ENCODE data around the gene TMEM121.

The TMEM121 gene

DNA sequence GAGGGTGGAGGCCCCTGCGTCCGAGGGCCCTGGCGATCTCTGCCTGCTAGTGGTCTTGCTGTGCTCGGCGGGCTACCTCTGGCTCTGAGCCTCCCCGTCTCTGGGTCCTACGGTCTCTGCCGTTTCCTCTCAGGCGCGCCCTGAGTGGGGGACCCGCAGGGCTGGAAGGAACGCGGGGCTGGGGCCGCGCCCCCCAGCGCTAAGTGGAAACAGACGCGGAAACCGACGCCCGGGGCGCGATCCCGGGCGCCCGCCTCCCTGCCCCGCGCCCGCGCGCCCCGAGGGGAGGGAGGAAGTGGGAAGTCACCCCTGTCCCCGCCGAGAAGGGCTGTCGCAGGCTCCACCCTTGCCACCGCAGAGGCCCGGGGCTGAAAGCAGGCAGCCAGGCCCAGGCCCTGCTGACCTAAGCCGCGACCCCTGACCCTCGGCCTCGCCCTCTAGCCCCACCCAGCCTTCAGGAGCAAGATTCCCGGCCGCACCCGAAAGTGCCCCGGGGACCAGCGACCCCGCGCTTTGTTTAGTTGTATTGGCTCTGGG, 38.9 kb upstream of the TMEM121 start:
- DNase-seq (ENCODE audit: low spot score) = no peak

DNA sequence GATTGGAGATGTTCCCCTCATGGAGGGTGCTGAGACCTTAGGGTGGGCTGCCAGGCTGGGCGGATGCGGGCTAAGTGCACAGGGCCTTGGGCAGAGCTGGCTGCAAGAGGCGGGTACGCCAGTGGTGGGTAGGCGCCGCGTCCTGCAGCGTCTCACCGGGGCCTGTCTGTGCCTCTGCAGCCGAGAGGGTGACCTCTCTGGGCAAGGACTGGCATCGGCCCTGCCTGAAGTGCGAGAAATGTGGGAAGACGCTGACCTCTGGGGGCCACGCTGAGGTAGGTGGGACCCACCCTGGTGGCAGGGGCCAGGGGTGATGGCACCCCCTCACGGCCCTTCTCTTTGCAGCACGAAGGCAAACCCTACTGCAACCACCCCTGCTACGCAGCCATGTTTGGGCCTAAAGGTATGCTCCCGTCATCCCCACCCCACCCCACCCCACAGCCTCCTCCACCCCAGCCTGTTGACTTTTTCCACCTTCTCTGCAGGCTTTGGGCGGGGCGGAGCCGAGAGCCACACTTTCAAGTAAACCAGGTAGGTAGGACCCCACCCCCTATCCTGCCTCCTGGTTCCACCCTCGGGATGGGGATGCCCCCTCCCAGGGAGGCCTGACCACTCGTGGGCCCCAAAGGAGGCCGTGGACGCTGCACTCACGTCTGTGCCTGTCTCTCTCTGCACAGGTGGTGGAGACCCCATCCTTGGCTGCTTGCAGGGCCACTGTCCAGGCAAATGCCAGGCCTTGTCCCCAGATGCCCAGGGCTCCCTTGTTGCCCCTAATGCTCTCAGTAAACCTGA, 38.2 kb upstream of the TMEM121 start:
- DNase-seq (ENCODE audit: low spot score) = no peak

DNA sequence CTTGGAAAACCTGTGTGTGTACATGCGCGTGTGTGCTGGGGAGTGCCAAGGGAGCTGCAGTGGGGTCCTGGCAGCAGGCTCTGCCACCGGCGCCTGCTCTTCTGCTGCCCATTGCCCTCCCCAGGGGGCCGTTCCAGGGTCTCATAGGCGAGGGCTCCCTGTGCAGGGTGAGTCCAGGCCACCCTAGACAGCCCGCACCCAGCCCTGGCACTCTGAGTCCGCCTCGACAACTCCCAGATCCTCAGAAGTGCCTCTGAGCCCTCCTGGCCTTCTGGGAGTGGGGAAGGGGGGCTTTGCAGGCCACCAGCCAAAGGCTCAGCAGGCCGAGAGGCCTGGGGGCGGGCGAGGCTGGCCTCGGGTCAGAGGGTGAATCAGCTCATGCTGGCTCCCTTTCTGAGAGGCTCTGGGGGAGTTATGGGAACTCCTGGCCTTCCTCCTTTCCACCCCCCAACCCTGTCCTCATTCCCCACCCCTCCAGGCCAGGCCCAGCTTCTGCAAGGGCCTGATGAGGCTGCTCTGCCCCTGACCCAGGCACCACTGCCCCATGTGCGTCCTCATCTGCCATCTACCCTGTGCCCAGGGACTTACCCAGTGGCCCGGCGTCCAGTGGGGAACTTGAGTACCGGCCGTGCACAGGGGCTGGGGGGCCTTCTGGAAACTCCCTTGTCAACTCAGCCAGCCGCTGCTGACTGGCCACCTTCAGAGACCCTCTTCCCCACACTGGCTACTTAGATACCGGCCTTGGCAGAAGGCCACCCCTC, 37.4 kb upstream of the TMEM121 start:
- no peak for DNase-seq (ENCODE audit: low spot score)

DNA sequence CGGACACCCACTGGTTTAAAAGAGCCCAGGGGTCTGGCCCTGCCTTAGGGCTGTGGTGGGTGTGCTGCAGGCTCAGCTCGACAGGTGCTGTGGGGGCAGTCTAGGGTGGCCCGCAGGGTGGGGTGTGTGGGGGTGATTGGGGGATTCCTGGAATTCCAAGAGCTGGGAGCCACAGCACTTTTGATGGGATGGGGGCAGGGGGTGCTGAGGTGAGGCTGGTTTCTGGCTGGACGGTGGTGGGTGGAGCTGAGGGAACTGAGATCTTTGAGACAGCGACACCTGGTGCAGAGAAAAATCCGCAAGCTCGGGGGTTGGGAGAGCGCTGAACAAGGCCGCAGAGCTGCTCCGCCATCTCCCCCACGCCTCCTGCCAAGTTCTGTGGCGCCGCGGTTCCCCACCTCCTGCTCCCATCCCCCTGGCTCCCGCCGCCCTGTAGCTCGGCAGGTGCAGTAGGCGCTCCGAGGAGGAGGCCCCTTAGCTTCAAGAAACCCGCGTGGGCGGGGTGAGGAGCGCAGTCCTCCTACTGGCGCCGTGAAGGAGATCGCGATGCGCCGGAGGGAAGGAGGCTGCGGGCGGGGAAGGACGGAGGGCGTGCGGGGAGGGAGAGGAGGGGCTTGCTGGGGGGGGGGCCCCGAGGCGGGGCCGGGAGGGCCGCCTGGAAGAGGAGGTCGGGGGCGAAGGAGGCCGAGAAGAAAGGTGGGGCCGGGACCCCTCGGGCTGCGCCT, 36.7 kb upstream of the TMEM121 start:
- DNase-seq (ENCODE audit: low spot score) = no peak

DNA sequence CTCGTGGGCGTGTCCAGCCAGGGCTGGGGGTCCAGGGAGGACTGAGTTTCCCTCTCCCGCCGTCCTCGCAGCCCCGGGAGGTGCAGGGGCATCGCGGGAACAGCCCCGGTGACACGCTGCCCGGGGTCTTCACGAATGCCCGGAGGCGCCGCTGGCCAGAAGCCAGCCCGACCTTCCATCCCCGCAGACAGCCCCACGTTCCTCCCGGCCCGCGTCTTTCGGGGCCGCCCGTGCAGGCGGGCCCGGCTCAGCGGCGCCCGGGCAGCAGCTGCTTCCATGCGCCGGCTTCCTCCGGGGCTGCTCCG, 36.2 kb upstream of the TMEM121 start:
- no peak for DNase-seq (ENCODE audit: low spot score)

DNA sequence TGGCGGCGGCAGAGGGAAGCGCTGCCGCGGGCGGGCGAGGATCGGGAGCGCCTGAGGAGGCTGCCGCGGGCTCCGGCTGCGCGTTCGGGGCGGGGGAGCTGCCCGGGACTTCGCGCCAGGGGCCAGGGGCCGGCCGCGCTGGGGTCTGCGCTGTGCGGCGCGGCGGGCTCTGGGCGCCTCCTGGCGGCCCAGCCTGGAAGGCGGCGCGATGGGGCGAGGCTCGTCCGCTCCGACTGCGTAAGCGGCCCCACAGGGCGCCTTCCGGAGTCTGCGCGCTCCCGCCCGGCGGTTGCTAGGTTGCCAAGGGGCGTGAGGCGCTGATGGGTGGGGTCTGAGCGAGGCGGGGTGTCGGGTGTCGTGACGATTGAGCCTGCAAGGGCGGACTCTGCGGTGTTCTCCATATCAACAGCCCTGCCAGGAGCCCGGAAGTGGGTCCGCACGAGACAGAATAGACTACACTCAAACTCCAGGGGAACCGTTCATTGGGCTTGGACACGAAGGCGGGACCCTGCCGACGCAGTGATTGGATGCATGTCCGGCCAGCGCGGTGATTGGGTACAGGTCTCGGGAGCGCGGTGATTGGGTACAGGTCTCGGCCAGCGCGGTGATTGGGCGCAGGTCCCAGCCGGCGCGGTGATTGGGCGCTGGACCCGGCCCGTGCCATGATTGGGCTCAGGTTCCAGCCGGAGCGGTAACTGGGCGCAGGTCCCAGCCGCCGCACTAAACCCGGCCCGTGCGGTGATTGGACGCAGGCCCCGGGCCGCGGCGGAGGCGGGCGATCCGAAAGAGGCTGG, 35.6 kb upstream of the TMEM121 start, which contains the start of gene TEDC1:
TSS of gene TEDC1 (plus strand) at position 675 of the 794 bp plus-strand sequence. CDS start 130 bp downstream, outside the sequence.
- peak; percentile 93 for DNase-seq (ENCODE audit: low spot score)

DNA sequence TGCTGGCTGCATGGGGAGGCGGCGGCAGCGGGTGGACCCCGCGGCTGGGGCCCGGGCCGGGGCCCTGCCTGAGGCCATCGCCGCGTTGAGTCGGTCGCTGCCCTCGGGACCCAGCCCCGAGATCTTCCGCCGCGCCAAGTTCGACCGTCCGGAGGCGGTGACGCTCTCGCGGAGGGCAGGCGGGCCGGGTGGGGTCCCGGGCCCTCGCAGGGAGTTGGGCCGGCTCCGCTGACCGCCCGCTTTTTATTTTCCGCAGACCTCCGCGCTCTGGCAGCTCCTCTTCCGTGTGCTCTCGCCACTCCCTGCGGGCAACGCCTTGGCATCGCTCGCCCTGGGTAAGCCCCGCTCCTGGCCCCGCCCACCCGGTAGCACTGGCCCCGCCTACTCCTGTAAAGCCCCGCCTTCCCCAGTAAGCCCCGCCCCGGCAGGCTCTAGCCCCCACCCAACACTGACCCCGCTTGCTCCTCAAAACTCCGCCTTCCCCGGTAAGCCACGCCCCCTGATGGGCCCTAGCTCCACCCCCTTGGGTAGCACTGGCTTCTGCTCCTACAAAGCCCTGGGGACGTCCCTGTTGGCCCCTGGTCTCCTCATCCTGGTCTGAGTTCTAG, 34.9 kb upstream of the TMEM121 start:
- DNase-seq (ENCODE audit: low spot score) = peak; percentile 90

DNA sequence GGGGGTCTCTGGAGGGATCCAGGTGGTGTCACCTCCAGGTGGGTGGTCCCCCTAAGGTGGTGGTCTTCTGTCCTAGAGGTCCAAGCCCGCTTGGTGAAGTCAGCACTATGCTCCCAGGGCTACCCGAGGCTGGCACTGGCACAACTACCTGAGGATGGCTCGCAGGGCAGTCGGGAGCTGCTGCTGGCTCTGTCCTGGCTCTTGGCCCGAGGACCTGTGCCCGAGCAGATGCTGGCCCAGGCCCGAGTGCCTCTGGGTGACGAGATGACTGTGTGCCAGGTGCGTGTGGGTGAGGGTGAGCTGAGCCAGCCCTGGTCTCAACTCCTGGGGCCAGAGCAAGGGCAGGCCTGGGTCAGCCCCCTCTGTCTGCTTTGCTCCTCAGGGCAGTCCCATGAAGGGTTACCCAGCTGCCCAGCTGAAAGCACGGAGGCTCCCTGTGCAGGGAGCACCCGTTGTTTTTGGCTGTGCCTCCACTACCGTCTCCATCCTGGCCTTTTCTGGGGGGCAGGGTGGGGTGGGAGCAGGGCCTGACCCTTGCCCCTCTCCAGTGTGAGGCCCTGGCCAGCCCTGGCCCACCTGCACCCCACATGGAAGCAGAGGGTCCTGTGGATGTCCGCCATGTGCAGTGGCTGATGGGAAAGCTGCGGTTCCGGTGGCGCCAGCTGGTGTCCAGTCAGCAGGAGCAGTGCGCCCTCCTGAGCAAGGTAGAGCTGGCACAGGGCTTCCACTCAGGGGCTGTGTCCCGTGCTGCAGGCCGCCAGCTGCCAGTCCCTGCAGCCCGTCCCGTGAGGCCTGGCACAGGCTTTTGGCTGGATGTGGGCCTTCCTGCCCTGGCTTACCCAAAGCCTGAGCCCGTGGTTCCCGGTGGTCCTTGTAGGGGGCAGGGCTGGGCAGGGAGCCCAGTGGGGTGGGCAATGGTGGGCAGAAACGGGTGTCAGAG, 34.1 kb upstream of the TMEM121 start:
- no peak for DNase-seq (ENCODE audit: low spot score)

DNA sequence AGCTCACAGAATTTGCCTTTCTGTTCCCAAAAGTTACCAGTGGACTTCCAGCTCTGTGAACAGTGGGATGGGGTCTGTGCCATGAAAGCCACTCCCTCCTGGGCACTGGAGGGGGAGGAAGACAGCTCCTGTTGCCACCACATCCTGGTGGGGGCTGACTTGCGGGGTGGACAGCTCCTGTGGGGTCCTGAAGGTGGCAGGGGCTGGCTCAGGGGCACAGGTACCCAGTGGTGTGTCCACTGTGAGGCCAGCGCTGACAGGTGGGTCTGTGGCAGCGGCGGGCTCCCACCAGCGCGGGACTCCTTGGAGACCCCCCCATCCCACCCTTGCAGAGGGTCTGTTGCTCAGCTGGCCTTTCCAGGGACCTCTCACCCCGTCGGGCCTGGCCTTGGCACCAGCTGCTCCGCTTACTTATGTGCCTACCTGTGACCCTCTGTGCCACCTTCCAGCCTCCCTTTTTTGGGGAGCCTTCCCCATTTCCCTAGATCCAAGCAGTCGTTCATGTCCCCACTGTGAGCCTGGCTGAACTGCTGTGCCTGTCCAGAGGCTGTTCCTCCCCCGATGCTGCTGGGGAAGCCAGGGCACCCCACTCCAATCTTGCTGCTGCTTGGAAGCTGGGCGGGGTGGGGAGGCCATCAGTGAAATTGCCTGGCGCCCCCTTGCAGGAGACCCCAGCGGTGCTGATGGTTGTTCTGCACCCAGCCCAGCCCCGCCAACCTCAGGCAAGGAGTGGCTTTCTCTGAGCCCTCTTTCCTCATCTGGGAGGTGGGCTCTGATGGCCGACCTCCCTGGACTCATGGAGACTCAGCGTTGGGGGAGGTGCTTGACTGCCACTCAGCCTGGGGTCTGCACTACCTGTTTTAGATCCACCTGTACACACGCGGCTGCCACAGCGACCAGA, 33.2 kb upstream of the TMEM121 start:
- DNase-seq (ENCODE audit: low spot score) = no peak

DNA sequence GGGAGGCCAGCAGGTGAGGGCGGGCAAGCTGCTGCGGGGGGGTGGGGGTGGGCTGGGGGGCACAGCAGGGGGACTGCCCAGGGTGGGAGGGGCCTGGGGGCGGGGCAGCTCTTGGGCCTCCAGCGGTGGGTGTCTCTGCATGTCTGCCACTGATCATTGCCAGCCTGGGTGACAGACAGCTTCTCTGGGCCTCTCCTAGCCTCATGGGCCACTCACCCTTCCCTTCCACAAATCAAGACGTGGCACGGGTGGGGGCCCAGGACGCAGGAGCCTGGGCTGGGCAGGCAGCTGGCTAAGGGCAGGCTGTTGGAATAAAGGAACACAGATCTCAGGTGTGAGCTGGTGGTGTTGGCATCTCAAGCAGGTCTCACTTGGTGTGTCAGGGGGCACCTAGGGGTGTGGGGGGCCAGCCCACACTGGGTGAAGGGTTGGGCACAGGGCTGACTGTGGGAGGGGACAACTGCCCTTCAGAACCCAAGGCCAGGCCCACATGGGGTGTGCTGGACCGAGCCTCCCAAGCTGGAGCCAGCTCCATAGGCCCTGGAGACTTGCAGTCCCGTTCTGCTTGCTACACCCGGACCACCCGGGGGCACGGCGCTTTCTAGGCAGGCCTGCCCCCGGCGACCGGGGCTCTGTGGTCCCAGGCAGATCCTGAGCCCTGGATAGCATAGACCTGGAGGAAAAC, 32.3 kb upstream of the TMEM121 start:
- DNase-seq (ENCODE audit: low spot score) = no peak

DNA sequence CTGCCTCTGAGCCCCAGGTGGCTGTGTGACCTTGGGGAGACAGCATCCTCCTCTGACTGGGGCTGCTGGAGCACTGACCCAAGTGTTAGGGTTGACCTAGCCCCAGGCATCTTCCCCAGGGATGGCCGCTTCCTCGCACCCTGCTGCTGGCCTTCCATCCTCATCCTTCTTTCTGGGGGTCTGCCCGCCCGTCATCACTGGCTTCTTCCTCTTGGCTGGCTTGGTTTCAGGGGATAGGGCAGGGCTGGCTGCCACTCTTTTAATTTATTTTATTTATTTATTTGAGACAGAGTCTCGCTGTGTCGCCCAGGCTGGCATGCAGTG, 31.8 kb upstream of the TMEM121 start:
- no peak for DNase-seq (ENCODE audit: low spot score)

DNA sequence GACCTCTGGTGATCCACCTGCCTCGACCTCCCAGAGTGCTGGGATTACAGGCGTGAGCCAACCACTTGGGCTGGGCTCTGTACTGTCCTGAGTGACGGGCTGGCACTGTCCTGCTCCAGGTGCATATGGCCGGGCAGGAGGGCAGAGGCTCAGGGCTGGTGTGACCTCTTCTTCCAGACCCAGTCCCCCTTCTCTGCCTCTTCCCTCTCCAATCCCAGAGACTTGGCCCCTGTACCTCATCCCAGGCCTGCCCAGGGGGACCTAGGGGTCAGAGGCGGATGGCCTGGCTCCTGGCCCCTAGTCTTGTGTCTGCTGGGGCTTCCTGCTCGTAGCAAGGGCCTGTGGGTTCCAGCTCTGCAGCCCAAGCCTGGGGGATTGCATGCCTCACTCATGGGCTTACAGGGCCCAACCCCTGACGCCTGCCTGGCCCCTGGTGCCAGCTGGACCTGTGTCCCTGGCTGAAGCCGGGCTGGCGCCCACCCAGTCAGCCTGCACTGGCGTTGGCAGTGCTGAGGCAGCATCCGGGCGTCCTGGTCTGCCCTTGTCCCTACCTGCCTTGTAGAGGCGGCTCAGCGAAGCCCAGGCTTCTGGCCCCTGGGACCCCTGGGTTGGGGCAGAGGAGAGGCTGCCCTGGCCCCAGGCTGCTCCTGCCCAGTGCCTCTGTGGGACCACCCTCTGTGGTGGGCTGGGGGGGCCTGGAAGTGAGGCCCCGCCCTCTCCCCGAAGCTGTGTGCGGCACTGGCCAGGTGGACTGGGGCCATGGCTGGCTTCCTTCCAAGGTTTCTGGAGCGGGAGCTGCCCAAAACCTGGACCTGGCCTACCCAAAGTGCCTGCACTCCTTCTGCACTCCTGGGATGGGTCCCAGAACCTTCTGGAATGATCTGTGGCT, 31.0 kb upstream of the TMEM121 start:
- DNase-seq (ENCODE audit: low spot score) = no peak

DNA sequence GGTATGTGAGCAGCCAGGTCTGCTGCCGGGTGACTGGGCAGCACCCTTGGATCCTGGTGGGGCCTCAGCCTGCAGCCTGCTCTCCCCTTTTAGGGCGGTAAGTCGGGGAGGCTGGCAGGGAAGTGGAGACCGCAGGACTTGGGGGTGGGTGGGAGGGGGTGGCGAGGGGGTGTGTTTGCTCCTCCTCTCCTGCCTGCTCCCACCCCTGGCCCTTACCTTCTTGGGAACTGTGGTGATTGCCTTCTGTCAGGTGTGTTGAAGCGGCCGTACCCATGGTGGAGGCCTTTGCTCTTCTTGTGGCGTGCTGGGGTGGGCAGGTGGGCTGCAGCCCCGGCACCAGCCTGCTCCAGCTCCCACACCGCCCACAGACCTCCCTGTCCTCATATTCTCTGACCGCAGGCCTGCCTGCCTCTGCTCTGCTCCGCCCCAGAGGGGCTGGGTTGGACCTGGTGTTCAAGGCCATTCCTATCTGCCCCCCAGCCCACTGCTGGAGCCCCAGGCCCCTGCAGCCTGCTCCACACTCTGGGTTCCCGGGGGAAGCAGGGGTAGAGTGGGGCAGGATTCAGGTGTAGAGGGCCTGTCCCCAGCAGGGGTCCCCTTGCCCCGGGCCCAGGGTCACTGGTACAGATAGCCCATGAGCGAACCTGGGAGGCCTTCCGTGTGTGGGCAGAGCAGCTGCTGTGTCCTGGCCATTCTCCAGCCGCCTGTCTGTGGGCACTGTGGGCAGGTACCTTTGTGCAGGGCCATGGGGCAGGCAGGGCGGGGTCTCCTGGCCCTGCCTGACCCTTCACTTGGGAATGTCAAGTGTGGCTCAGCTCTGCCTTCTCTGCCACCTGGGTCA, 30.2 kb upstream of the TMEM121 start:
- no peak for DNase-seq (ENCODE audit: low spot score)

DNA sequence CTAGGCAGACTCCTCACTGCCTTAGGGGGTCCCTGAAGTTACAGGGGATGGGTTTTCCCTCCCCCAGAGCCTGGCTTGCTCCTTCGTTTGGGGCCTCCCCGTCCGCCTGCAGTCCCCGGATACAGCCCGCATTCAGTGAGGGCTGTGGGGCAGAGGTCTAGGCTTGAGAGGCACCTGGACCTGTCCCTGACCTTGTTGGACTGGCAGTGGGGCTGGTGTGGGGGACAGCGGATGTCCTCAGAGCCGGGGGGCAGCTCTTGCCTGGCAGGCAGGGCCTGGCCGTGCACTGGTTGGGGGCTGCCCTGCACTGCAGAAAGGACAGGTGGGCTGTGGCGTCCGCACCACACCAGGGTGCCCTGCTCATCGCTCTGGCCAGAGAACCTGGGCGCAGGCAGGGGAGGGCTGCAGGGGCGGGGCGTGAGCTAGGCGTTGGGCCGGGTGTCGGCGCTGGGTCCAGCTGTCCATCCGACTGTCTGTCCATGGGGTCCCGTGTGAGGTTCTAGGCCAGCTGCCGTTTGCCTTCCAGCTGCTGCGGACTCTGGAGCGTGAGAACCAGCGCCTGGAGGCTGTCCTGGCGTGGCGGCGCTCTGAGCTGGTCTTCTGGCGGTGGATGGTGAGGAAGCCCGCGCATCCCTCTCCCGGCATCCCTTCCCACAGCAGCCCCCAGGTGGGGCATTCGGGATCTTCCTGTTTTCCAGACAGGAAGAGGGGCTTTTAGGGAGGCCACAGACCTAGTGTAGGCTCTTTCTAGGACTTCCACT, 29.4 kb upstream of the TMEM121 start:
- DNase-seq (ENCODE audit: low spot score) = no peak

DNA sequence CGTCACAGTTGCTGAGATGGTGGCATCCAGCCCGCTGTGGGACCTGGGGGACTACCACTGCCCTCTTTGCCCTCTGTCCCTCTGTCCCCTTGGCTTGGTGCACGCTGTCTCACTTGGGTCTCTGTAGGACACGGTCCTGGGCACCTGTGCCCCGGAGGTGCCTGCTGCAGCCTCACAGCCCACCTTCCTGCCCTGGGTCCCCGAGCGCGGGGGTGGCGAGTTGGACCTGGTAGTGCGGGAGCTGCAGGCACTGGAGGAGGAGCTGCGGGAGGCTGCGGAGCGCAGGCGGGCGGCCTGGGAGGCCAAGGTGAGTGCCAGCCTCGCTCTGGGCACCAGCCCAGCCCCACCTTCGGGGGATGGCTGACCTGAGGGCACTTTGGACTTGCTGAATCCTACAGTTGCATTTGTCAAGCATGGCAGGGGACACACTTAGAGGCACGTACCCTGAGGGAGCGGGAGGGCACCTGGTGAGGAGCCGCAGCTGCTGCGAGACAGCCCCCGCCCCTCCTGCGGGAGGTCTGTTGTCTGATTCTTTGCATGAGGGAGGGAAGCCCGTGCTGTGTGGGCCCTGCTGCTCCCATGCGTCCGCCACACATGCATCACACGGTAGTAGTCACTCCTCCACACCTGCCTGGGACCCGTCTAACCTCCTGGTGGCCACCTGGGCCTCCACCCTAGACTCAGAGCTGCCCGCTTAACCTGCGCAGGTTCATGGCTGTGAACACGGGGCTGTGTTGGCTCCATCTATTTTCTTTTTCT, 28.5 kb upstream of the TMEM121 start:
- DNase-seq (ENCODE audit: low spot score) = no peak
